Keratinocyte (primary cell): ENCODE data around the gene SKIL. TPM values are rescaled to one million over a fixed set of nuclear protein-coding genes. Genes with fewer than 3 reads are reported as not detected.

Experiments used
- DNase-seq: peaks from one replicate; pipeline ENCODE4 v3.0.0-alpha.2; 2011; ENCODE audit warnings: low read depth, missing footprints, low spot score
- FAIRE-seq: peaks from 2 replicates; lab custom pipeline; 2011; peaks lifted over from hg19 to GRCh38; lab: Jason Lieb, UNC
- H2AFZ ChIP-seq: 2 replicates; pipeline ENCODE4 v1.6.0; 2012; ENCODE audit warnings: low read length, control low read depth, inconsistent platforms; ENCODE audit not compliant: control insufficient read depth
- H3K27ac ChIP-seq: 2 replicates; pipeline ENCODE4 v1.5.1; 2011; ENCODE audit warnings: low read length; ENCODE audit not compliant: control insufficient read depth, insufficient read depth
- H3K27me3 ChIP-seq: 3 replicates; pipeline ENCODE4 v1.6.0; 2011; ENCODE audit warnings: low read length; ENCODE audit not compliant: control insufficient read depth, insufficient read depth; ENCODE audit errors: extremely low read depth
- H3K36me3 ChIP-seq, 2 experiments: 2 replicates in 1 of 2; 3 replicates in 1 of 2; pipeline ENCODE4 v1.5.1; 2011; ENCODE audit warnings: low read length in 2 of 2, mild to moderate bottlenecking in 1 of 2; ENCODE audit not compliant: control insufficient read depth in 2 of 2, insufficient read depth in 2 of 2; ENCODE audit errors: extremely low read depth in 1 of 2
- H3K4me1 ChIP-seq: 3 replicates; pipeline ENCODE4 v1.5.1; 2011; ENCODE audit warnings: low read length; ENCODE audit not compliant: control insufficient read depth, insufficient read depth; ENCODE audit errors: extremely low read depth
- H3K4me2 ChIP-seq: 3 replicates; pipeline ENCODE4 v1.6.0; 2011; ENCODE audit warnings: low read depth, low read length; ENCODE audit not compliant: control insufficient read depth, insufficient read depth; ENCODE audit errors: extremely low read depth
- H3K4me3 ChIP-seq, 3 experiments: fragments of 200-600 bp in 1 of 3; sonication (generic) in 1 of 3; 2 replicates in 2 of 3; 3 replicates in 1 of 3; pipeline ENCODE4 v1.5.1; 2011 to 2016; ENCODE audit warnings: low read length in 3 of 3, mild to moderate bottlenecking in 3 of 3, control low read depth in 2 of 3, inconsistent platforms in 1 of 3, low read depth in 1 of 3, mixed read lengths in 1 of 3, mixed run types in 1 of 3, moderate library complexity in 1 of 3; ENCODE audit not compliant: control insufficient read depth in 2 of 3, insufficient read depth in 2 of 3; ENCODE audit errors: extremely low read depth in 1 of 3
- H3K79me2 ChIP-seq: 2 replicates; pipeline ENCODE4 v1.6.0; 2012; ENCODE audit warnings: low read length; ENCODE audit not compliant: control insufficient read depth, insufficient read depth
- H3K9ac ChIP-seq: 3 replicates; pipeline ENCODE4 v1.6.0; 2011; ENCODE audit warnings: low read length; ENCODE audit not compliant: control insufficient read depth, insufficient read depth; ENCODE audit errors: extremely low read depth
- H3K9me1 ChIP-seq: 3 replicates; pipeline ENCODE4 v1.6.0; 2011; ENCODE audit warnings: low read length; ENCODE audit not compliant: control insufficient read depth, insufficient read depth; ENCODE audit errors: extremely low read depth
- H3K9me3 ChIP-seq: 2 replicates; pipeline ENCODE4 v1.5.1; 2012; ENCODE audit warnings: low read depth, low read length; ENCODE audit not compliant: control insufficient read depth
- H4K20me1 ChIP-seq: 3 replicates; pipeline ENCODE4 v1.6.0; 2011; ENCODE audit warnings: low read length; ENCODE audit not compliant: control insufficient read depth, insufficient read depth; ENCODE audit errors: extremely low read depth
- EZH2 ChIP-seq: IDR thresholded peaks from one replicate; pipeline ENCODE4 v1.6.1; 2012; ENCODE audit warnings: inconsistent platforms, mild to moderate bottlenecking, low read length, moderate library complexity
- dilution Hi-C: fragments of 300-500 bp; cut with MboI; formaldehyde crosslinking; loops from one replicate; pipeline ENCODE4 v1.7.0; 2020; ENCODE audit warnings: low sequenced_read_pairs; ENCODE audit not compliant: extremely low pct_ligation_motif_present
- polyA plus RNA-seq, 5 experiments: library from polyadenylated mRNA; depleted of rRNA in 3 of 5; stranded (reverse) in 3 of 5; stranded (forward) in 1 of 5; unstranded in 1 of 5; fragments of >200 nt; gene quantifications; 1 replicate in 1 of 5; 2 replicates in 3 of 5; 3 replicates in 1 of 5; pipeline versions ENCODE4 v1.2.1 to v1.2.3, GENCODE V29; 2011 to 2012; ENCODE audit warnings: missing spikeins in 2 of 5, low read depth in 1 of 5, low replicate concordance in 1 of 5
- TF ChIP-seq, protein P1 (sequence below), 3 experiments: IDR thresholded peaks in 1 of 3; conservative IDR thresholded peaks in 1 of 3; optimal IDR thresholded peaks in 1 of 3; 2 replicates in 2 of 3; 3 replicates in 1 of 3; pipeline versions ENCODE3 to v1.5.1; 2011; ENCODE audit warnings: low read length in 3 of 3, mild to moderate bottlenecking in 3 of 3, moderate library complexity in 2 of 3, control low read depth in 1 of 3, inconsistent platforms in 1 of 3; ENCODE audit not compliant: insufficient read depth in 2 of 3; ENCODE audit errors: extremely low read depth in 1 of 3

Gene SKIL
- polyA plus RNA-seq, 1 donor (not counting 4 experiments of a cell fraction or from before 2014, with no cell fraction given): 11.0 TPM

DNA sequence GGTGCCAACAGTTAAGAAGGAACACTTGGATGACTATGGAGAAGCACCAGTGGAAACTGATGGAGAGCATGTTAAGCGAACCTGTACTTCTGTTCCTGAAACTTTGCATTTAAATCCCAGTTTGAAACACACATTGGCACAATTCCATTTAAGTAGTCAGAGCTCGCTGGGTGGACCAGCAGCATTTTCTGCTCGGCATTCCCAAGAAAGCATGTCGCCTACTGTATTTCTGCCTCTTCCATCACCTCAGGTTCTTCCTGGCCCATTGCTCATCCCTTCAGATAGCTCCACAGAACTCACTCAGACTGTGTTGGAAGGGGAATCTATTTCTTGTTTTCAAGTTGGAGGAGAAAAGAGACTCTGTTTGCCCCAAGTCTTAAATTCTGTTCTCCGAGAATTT is 3.0 kb downstream of the SKIL start:
- Histone ChIP-seq H3K4me2 (no peak overlapping the region), H3K27me3 (no peaks in the 10 kb centered on the region), H3K9me3 (no peaks in the 10 kb centered on the region), H3K9me1 (no peaks in the 10 kb centered on the region), H3K4me1 (peaks cover 14% of the 10 kb centered on the region), H3K27ac (no peak overlapping the region), H2AFZ (no peak overlapping the region), H3K9ac (no peak overlapping the region), H3K36me3 (peaks cover 3 to 10% of the 10 kb centered on the region in 2 experiments), H3K4me3 (no peak overlapping the region), H4K20me1 (no peaks in the 10 kb centered on the region), H3K79me2 (peaks cover 67% of the 10 kb centered on the region)
- dilution Hi-C loops: no loop called here
- no peak for DNase-seq
- TF ChIP-seq, protein P1, sequence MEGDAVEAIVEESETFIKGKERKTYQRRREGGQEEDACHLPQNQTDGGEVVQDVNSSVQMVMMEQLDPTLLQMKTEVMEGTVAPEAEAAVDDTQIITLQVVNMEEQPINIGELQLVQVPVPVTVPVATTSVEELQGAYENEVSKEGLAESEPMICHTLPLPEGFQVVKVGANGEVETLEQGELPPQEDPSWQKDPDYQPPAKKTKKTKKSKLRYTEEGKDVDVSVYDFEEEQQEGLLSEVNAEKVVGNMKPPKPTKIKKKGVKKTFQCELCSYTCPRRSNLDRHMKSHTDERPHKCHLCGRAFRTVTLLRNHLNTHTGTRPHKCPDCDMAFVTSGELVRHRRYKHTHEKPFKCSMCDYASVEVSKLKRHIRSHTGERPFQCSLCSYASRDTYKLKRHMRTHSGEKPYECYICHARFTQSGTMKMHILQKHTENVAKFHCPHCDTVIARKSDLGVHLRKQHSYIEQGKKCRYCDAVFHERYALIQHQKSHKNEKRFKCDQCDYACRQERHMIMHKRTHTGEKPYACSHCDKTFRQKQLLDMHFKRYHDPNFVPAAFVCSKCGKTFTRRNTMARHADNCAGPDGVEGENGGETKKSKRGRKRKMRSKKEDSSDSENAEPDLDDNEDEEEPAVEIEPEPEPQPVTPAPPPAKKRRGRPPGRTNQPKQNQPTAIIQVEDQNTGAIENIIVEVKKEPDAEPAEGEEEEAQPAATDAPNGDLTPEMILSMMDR (optimal IDR thresholded peaks at IDR 0.05 in 1 of 3, IDR thresholded peaks at IDR 0.05 in 1 of 3, conservative IDR thresholded peaks at IDR 0.05 in 1 of 3; ENCODE audit: extremely low read depth in 1 of 3, insufficient read depth in 2 of 3, low read length in 3 of 3): no peak
- no peak for TF ChIP-seq EZH2
- no peak for FAIRE-seq

DNA sequence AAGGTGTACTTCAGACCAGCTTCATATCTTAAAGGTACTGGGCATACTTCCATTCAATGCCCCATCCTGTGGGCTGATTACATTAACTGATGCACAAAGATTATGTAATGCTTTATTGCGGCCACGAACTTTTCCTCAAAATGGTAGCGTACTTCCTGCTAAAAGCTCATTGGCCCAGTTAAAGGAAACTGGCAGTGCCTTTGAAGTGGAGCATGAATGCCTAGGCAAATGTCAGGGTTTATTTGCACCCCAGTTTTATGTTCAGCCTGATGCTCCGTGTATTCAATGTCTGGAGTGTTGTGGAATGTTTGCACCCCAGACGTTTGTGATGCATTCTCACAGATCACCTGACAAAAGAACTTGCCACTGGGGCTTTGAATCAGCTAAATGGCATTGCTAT is 3.4 kb downstream of the SKIL start:
- DNase-seq: no peak
- no peaks in the 10 kb centered on the region for H3K27me3 ChIP-seq
- TF ChIP-seq, protein P1 (optimal IDR thresholded peaks at IDR 0.05 in 1 of 3, IDR thresholded peaks at IDR 0.05 in 1 of 3, conservative IDR thresholded peaks at IDR 0.05 in 1 of 3; ENCODE audit: extremely low read depth in 1 of 3, insufficient read depth in 2 of 3, low read length in 3 of 3): no peak
- no peak for TF ChIP-seq EZH2
- peak overlapping the region in 1 of 3 experiments; percentile 2 for H3K4me3 ChIP-seq
- no peak overlapping the region for H3K9ac ChIP-seq
- peak overlapping the region; percentile 48 for H3K4me2 ChIP-seq
- H3K4me1 ChIP-seq: peaks cover 14% of the 10 kb centered on the region
- no peak for FAIRE-seq
- H3K9me1 ChIP-seq: no peaks in the 10 kb centered on the region
- H3K79me2 ChIP-seq: peaks cover 71% of the 10 kb centered on the region
- H4K20me1 ChIP-seq: no peaks in the 10 kb centered on the region
- H2AFZ ChIP-seq: no peak overlapping the region
- H3K9me3 ChIP-seq: no peaks in the 10 kb centered on the region
- dilution Hi-C loops: no loop called here
- H3K36me3 ChIP-seq: peaks cover 3 to 10% of the 10 kb centered on the region in 2 experiments
- H3K27ac ChIP-seq: no peak overlapping the region
